GM18502 (cell line): ENCODE measurements around the gene MBD3L1.

Source experiments
- ATAC-seq: cut with Tn5 transposase; IDR thresholded peaks from one replicate; pipeline ENCODE4 v1.9.1; 2021; ENCODE audit warnings: mild to moderate bottlenecking; ENCODE audit not compliant: unreplicated experiment, poor library complexity

MBD3L1 gene

GRCh38 chr19:8877854-8878705, 45.9 kb downstream of the MBD3L1 start:
- ATAC-seq = no peak

GRCh38 chr19:8880868-8881488, 48.8 kb downstream of the MBD3L1 start:
- no peak for ATAC-seq

- no peak for ATAC-seq
Observed at GRCh38 chr19:8881512-8881911, 49.3 kb downstream of the MBD3L1 start.

- no peak for ATAC-seq
Observed at GRCh38 chr19:8884416-8884815, 52.2 kb downstream of the MBD3L1 start.

GRCh38 chr19:8887364-8887763, 55.2 kb downstream of the MBD3L1 start:
- ATAC-seq = no peak

- ATAC-seq = no peak
Observed at GRCh38 chr19:8890260-8890659, 58.1 kb downstream of the MBD3L1 start.
